WI38 (cell line): ENCODE results near the gene GABRR1.

ENCODE experiments used
- H3K4me3 ChIP-seq: 2 replicates; pipeline ENCODE4 v1.5.1; 2011; ENCODE audit warnings: low read depth, mild to moderate bottlenecking, control low read depth, low read length
- TF ChIP-seq, protein P1 (sequence below): IDR thresholded peaks from 2 replicates; pipeline ENCODE4 v1.5.1; 2012; ENCODE audit warnings: low read depth, mild to moderate bottlenecking, control low read depth, low read length

The GABRR1 gene

DNA sequence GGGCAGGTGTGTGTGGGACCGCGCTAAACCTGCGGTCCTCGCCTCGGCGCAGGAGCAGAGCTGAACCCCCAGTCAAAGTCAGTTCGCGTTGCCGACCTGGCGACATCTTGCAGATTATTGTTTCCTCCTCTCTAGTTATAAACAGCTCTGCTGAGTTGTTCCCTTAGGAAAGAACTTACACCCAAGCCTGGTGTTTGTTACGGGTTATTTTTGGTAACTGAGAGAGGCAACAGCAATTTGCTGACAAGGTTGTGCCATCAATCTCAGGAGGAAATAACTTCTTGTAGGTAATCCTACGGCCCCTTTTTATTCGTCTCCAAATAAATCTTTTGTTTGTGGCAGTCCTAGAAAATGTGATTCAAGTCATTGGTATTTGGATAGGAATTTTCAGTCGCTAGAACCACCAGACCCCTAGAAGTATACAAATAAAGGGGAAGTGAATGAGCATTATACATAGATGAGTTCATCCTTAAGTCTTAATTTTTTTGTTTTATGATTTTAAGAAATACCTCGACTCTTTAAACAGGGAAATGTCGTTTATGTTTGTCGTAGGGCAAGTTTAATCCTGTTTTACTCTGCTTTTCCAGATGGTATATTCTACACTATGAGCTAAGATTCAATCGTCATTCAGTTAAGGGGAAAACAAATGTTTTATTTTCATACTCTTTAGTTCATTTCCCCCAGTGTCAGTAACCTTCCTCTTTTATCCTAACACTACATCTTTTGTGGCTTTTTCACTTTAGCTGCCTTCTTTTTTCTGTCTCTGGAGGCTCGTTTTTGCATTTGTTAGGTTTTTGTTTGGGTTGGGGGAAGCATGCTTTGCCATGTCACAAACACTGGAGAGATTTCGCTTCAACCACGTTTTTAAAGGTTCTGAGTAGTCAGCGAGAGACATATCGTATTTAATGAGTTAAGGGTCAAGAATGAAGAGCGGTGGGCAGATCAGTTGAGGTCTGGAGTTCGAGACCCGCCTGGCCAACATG lies 70.1 kb downstream of the GABRR1 start:
- peak overlapping the region; percentile 74 for H3K4me3 ChIP-seq
- TF ChIP-seq, protein P1, sequence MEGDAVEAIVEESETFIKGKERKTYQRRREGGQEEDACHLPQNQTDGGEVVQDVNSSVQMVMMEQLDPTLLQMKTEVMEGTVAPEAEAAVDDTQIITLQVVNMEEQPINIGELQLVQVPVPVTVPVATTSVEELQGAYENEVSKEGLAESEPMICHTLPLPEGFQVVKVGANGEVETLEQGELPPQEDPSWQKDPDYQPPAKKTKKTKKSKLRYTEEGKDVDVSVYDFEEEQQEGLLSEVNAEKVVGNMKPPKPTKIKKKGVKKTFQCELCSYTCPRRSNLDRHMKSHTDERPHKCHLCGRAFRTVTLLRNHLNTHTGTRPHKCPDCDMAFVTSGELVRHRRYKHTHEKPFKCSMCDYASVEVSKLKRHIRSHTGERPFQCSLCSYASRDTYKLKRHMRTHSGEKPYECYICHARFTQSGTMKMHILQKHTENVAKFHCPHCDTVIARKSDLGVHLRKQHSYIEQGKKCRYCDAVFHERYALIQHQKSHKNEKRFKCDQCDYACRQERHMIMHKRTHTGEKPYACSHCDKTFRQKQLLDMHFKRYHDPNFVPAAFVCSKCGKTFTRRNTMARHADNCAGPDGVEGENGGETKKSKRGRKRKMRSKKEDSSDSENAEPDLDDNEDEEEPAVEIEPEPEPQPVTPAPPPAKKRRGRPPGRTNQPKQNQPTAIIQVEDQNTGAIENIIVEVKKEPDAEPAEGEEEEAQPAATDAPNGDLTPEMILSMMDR: no peak

DNA sequence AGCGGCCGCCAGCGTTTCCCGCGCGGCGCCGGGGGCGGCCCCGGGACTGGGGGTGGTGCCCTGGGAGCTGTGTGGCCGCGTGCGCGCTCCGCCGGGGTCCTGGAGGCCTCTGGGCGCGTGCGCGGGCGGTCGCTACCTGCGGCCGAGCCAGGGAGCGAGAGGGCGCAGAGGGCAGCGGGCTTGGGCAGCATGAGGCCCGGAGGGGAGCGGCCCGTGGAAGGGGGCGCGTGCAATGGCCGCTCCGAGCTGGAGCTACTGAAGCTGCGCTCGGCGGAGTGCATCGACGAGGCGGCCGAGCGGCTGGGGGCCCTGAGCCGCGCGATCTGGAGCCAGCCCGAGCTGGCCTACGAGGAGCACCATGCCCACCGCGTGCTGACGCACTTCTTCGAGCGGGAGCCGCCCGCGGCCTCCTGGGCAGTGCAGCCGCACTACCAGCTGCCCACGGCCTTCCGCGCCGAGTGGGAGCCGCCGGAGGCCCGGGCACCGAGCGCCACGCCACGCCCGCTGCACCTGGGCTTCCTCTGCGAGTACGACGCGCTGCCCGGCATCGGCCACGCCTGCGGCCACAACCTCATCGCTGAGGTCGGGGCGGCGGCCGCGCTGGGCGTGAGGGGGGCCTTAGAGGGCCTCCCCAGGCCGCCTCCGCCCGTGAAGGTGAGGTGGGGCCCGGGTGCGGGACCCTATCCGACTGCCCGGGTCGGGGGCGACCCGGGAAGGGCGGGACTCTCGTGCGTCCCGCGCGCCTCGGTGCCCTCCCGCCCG lies 71.0 kb downstream of the GABRR1 start, which contains the start of gene PM20D2:
PM20D2 (plus strand) TSS at position 100 of the 762 bp plus-strand sequence; CDS start at position 190, 90 bp downstream.
- peak within 1 kb of the TSS; percentile 74 for H3K4me3 ChIP-seq
- TF ChIP-seq, protein P1: no peak

DNA sequence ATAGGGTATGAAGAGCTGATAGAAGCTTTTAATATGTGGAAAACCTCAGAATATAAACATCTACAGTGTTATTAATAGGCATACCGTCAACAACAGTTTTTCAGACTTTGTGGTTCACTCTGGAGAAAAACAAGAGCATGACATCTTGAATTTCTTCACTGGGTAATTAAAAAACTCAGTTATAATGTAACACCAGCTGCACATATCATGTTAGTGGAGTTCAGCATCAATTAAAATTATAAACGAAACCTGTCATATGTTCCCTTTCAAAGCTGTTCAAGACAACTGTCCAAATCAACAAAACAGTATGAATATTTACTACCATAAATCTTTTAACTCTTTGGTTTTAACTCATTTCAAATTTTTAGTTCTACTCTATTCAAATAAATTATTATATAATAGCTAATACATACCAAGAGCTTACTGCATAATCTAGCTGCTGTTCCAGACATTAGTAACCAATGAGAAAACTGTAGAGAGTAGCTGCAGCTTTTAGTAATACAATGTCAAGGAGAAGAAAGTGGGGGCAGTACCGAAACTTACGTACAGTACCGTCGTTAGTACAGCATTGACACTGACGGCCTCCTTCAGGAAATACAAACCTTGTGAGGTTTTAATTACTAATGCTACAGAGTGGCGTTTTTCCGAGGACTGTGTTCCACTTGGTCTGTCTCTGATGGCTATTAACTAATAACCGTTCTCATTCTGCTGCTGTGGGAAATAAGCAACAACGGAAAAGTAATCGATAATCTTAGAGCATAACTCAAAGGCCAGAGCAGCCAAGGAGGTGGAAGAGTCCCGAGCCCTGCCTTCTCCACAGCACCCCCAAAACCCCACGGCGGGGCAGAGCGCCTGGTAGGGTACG lies 71.8 kb downstream of the GABRR1 start:
- peak overlapping the region; percentile 74 for H3K4me3 ChIP-seq
- TF ChIP-seq, protein P1: no peak

DNA sequence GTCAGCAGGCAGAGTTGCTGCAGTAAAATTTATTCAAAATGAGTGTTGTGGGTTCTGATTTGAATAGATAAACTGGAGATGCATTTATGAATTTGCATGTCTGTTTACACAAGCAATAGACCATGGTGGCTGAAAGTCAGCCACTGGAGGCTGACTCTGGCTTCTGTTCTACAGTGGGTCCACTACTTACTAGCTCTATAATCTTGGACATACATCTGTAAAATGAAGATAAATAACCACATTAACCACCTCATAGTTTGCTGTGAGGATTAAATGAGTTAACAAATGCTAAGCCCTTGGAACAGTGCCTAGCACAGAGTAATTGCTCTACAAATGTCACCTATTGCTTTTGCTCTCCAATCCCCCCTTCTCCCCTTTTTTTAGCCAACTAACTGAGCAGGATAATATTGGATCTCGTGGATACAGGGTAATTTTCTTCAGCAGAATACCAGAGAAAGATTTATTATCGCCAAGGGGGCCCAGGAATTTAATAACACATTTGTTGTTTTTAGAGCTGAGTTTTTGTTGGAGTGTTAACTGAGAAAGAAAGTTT lies 72.7 kb downstream of the GABRR1 start:
- TF ChIP-seq, protein P1: no peak
- no peak overlapping the region for H3K4me3 ChIP-seq

DNA sequence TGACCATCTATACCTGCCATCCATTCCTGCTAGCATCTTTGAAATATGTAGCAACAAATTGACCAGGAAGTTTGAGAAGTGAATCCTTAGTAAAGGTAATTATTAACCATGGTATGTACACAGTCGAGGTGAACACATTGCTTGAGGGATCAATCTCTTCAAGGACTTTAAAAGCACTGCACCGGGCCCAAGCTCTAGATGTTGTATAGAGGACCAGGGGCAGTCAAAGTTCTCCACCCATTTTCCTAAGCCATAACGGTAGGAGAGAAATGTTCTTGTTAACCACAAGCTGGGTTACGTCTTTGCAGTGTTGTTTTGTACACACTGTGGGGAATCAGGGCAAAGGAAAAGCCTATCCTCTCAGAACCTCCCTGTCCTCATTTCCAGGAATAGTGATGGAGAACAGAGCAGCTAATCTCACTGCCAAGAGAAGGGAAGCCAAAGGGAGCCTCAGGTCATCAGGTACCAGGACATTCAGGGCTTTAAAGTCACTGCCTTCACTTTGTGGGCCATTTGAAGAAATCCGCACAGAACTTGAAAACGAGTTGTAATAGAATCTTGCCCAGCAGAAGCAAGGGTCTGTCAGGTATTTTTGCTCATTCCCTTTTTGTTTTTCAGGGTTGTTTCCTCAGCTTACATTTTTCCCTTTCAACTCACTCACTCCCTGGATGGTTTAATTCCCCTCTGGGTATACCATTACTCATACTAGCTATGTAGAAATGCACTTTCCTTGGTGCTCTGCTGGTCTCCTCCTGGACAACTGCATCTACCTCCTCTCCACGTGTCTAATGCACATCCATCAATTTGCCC lies 76.6 kb downstream of the GABRR1 start:
- no peak overlapping the region for H3K4me3 ChIP-seq
- TF ChIP-seq, protein P1: no peak
